Stromal cell of bone marrow (primary cell): ENCODE results near the gene SLIT3.

ENCODE experiments used
- DNase-seq: peaks from one replicate; pipeline ENCODE4 v3.0.0-alpha.2; 2012; ENCODE audit warnings: low read depth

The SLIT3 gene

GRCh38 chr5:169104937-169105494 lies 195.9 kb downstream of the SLIT3 start:
- DNase-seq = no peak

DNA sequence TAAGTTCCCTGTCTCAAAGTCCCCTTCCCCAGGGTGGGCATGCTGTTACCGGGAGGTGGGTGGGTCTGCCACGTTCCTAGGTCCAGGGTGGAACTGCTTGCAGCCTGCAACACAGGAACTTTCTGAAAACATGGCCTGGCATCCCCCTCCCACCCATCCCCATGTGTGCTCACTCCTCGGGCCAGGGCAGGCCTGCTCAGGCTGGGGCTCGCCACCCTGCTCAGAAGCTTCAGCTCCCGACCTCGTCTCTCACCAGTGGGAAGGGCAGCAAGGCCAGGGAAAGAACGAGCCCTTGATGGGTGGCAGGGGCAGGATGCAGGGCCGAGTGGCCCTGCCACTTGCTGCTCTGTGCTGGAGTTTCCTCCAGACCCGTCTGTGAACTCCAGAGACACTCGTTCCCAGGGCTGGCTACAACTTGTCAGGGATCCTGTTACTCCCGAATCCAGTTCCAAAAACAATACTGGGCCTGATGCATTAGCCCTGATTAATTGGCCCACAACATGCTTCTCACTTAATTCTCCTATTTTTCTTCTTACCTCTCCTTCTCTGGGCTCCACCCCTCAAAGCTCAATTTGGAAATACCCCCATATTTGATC lies 197.3 kb downstream of the SLIT3 start:
- no peak for DNase-seq

GRCh38 chr5:169101966-169102365 lies 199.0 kb downstream of the SLIT3 start:
- DNase-seq = no peak

GRCh38 chr5:169100735-169101075 lies 200.2 kb downstream of the SLIT3 start:
- peak; percentile 55 for DNase-seq

DNA sequence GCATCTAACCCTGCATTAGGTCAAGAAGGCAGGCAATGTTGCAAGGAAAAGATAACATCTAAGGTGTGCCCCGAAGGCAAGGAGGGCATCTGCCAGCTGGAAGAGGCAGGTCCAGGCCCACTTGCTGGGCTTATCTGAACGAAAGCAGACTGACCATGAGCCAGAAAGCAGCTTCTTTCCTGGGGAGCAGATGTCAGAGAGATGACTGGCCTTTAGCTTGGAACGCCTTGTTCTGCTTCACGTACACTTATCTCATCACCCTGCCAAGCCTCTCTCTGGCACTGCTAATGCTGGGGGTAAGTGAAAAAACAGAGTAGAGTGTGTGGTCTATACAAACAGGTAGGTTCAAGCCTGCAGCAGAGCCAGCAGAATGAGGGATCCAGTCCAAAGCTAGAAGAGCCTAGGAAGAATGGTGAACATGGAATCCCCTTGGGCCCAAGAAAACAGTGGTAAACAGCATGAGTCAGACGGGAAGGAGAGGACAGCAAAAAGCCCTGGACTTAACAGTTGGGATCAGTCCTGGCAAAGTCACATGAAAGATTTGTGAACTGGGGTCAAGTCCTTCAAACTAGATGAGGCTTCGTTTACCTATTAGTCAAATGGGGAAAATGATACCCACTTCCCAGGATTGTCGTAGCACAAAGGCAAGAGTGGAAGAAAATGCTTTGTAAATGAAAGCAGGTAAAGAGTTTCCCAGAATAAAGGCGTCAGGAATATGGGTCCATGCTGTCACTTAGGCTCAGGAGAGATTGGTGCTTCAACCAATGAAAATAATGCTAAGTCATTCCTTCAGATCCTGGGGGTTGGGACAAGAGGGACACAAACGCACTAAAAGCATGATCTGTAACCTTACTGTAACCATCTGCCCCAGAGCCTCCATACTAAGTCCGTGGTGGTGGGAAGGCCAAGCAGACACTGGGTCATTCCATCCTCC lies 200.9 kb downstream of the SLIT3 start:
- peak; percentile 29 for DNase-seq

DNA sequence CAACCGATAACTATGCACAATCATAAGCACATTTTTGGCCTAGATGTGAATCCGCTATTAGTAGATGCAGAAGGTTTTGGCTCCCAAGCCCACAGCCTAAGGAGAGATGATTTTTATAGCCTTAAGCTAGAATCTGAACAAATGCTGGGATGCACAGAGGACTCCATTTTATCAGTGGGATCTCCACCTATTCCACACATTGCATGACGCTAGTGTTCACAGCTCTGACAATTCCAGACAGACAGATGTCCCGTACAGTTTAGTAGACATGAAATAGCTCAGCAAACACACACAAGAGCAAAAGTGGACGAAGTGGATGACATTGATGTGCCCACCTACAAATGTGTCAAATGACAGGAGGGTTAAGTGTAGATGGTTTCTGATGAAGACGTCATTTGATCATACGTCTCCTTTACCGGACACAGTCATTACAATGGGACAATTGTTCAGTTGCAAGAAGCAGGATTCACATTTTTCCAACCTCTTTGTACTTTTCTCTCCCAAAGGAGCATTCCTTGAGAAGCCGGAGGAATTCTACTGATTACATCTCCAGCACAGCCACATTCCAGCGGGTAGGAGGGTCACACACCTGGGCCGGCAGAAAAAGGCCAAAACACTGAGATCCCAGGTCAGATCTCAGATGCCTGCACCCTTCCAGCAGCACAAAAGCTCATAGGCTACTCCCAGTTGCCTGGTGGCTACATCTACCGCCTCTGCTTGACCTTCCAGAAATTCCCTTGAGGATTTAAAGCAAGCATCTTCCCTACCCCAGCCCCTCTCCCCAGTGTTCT lies 202.4 kb downstream of the SLIT3 start:
- DNase-seq = no peak

DNA sequence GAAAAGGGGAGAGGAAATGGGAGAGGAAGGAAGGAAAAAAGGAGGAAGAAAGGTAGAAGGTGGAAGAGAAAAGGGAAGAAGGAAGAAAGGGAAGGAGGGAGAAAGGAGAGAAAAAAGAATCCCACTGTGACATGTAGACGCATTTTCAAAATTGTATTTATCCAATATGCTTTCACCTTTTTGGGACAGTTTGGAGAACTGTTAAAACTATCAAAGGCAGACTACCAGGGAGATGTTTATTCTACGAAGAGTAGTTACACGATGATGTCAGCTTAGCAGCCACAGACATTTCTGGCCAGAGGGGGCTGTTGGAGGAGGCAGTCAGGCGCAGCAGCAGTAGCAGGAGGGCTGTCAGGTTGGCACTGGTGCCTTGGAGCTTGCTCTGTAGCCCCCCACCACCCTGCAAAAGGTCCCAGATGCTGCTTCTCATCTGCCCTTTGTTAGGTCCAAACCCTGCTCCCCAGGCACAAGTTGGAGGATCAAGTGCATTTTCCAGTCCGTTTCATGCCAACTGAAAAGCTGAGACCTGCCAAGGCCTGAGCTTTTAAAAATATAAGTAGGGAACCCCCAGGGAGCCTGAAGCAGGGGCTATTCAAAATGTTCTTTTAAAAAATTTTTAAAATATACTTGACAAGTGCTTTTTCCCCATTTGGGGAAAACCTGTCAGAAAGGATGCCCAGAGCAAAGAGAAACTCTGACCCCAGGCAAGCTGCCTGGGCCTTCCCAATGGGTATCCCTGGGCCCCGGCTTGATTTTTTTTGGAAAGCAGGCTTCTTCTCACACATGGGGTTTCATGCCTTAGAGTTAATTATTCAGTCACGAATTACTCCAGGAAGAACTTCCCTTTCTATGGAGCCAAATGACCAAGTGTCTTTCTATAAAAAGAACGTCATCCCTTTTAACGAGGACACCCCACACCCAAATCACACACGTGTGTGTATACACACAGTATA lies 203.3 kb downstream of the SLIT3 start:
- DNase-seq = no peak

DNA sequence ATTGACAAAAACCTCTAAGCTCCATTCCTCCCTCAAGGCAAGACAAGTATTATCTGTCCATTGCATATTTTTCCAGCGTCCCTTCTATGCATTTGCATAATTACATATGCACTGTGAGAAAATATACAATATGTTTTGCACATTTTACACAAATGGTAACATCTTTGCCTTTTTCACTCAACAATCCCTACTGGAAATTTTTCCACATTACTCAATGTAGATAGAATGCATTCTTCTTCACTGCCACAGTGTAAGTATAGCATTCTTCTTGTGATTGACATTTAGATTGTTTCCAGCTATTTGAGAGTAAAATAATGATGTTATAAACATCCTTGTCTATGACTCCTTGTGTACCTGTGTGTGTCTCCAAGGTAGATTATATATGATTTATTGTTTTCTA lies 205.0 kb downstream of the SLIT3 start:
- DNase-seq = no peak

DNA sequence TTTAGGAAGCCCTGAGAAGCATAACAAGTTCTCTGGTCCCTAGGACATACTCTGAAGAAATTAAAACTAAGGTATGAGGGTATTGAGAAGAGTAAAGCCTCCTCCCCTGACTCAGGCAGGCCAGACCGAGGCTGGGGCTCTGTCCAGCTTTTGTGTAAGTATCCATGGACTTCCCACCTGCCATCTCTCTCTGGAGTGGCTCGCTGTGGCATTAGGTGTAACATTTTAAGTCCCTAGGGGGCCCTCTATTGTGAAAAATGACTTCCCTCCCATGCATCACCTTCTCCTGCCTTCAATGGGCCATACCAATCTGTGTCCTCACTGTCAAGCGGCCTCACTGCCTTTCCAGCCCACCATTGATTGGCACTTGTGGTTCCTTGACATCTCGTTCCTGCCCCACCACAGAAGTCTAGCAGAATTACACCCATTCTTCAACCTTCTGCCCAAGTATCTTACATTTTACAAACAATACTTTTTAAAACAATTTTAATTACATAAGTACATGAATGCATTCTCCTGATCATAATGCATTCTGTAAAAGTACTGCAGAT lies 205.5 kb downstream of the SLIT3 start:
- DNase-seq = no peak

DNA sequence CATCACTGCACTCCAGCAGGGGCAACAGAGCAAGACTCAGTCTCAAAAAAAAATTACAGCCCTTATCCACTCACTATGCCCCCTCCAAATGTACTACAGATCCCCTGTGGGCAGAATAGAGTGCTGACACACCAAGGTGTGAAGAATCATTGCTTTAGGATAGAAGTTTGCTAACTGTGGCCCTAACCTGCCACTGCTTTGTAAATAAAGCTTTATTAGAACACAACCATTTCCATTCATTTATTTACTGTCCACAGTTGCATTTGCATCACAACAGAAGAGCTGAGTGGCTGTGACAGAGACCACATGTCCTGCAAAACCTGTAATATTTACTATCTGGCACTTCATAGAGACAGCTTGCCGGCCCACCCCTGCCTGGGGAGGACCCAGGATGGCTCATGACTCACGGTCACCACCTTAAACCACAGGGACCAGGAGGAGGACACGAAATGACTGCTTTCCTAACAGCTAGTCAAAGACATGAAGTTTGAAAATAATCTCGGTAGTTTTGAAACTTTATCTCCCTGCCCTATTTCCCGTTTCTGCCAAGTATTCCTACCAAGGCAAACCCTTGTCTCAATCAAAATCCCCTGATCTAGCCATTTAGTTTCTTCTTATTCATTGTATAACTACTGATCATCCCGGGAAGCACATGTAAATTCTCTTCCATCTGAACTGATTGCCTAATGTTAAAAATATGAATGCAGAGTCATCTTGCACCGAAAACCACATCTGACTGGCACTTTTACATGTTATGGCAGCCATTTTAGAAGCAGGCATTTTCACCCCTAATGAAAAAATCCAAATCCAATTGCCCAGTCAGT lies 206.1 kb downstream of the SLIT3 start:
- peak; percentile 67 for DNase-seq

- DNase-seq = no peak
Observed at GRCh38 chr5:169091396-169091980, 209.5 kb downstream of the SLIT3 start.

- DNase-seq = no peak
Observed at GRCh38 chr5:169089343-169089742, 211.6 kb downstream of the SLIT3 start.

- DNase-seq = no peak
Observed at GRCh38 chr5:169088028-169088725, 212.8 kb downstream of the SLIT3 start.

- no peak for DNase-seq
Observed at GRCh38 chr5:169085636-169086035, 215.3 kb downstream of the SLIT3 start.

- DNase-seq = no peak
Observed at GRCh38 chr5:169085212-169085611, 215.7 kb downstream of the SLIT3 start.

DNA sequence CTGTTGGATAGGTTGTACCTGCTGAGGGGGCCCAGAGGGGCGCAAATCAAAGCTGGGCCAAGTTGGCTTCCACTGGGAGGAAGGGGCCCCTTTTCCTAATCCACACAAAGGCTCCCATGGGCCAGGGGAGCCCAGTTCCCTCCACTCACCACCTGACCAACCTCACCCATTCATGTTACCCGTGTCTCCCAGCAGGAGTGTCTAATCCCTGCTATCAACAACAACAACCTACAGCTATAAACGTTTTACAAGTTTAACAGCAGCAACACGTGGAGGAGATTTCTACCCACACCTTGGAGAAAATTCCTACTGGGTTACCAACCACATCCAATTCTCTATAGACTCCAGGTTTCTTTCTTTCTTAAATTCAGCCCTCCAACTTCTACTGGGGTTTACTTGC lies 216.2 kb downstream of the SLIT3 start:
- DNase-seq = no peak

DNA sequence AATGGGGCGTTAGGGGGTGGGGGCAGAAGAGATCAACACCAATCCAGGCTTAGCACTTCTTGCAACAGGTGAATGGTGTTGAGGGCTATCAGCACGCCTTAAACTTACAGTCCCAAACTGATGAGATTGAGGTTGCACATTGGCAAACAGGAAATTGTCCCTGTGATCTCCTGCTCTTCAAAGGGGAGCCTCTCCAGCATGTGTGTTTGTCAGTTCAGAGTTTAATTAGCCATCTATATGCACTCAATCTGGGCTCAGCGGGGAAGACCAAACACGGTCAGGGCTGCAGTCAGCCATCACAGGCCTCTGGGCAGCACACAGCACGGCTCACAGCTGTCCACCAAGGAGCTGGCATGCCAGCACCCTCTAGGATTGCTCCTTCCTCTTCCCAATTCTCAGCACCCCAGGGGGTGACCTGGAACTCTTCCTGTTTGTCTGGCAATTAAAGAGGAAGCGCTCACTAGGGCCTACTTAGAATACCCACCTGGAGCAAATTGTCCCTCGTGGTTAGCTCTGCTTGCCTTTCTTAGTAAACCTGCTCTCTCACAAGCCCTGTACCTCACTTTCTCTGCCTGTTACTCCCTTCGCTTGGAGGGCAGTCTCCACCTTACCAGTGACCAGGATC lies 217.4 kb downstream of the SLIT3 start:
- no peak for DNase-seq

GRCh38 chr5:169081000-169081724 lies 219.8 kb downstream of the SLIT3 start:
- DNase-seq = no peak
